OCI-LY7 (cell line): ENCODE results near the gene AOPEP. TPM values are rescaled to one million over a fixed set of nuclear protein-coding genes. Genes with fewer than 3 reads are reported as not detected.

Source experiments
- BruUV-seq: library from RNA; stranded (reverse); fragments of 400-500 nt; replicated peaks from 2 replicates; lab custom pipeline; 2021; lab: Mats Ljungman, UMichigan
- CTCF ChIA-PET: fragments of 300-600 bp; sonication (Branson Sonifier 250); formaldehyde crosslinking; loops from one replicate; lab custom pipeline; 2022; ENCODE audit warnings: antibody characterized with exemption; ENCODE audit not compliant: unreplicated experiment; lab: Charles Lee
- POLR2A ChIA-PET: fragments of 300-600 bp; sonication (Branson Sonifier 250); formaldehyde crosslinking; loops from one replicate; lab custom pipeline; 2022; ENCODE audit warnings: antibody characterized with exemption; lab: Charles Lee
- DNase-seq: peaks from one replicate; pipeline ENCODE4 v3.0.0-alpha.2; 2015; ENCODE audit warnings: low spot score
- H2AFZ ChIP-seq: fragments of 200-600 bp; sonication (generic), shearing (Covaris generic); 2 replicates; pipeline ENCODE4 v1.6.1; 2014; ENCODE audit warnings: mild to moderate bottlenecking, antibody characterized with exemption, low read length, moderate library complexity
- H3K27ac ChIP-seq: fragments of 200-600 bp; sonication (generic); 2 replicates; pipeline ENCODE4 v1.5.1; 2014; ENCODE audit warnings: mixed run types, low read depth, mild to moderate bottlenecking, moderate library complexity, low read length, inconsistent platforms; ENCODE audit not compliant: poor library complexity, severe bottlenecking
- H3K36me3 ChIP-seq: fragments of 200-600 bp; sonication (generic); 2 replicates; pipeline ENCODE4 v1.6.1; 2014; ENCODE audit warnings: mild to moderate bottlenecking, antibody characterized with exemption, low read length, moderate library complexity, mixed read lengths; ENCODE audit not compliant: insufficient read depth
- H3K4me1 ChIP-seq: fragments of 200-600 bp; sonication (generic); 2 replicates; pipeline ENCODE4 v1.5.1; 2014; ENCODE audit warnings: mild to moderate bottlenecking, low read length; ENCODE audit not compliant: insufficient read depth, poor library complexity, severe bottlenecking
- H3K4me2 ChIP-seq: fragments of 200-600 bp; sonication (generic); 2 replicates; pipeline ENCODE4 v1.6.1; 2014; ENCODE audit warnings: mild to moderate bottlenecking, low read length
- H3K4me3 ChIP-seq: fragments of 200-600 bp; sonication (generic); 2 replicates; pipeline ENCODE4 v1.5.1; 2014; ENCODE audit warnings: mild to moderate bottlenecking, low read depth, low read length; ENCODE audit not compliant: poor library complexity, severe bottlenecking
- H3K79me2 ChIP-seq: fragments of 200-600 bp; sonication (generic); 2 replicates; pipeline ENCODE4 v1.6.1; 2016; ENCODE audit warnings: low read depth, mild to moderate bottlenecking, low read length, moderate library complexity, mixed read lengths; ENCODE audit not compliant: insufficient read depth
- H3K9me2 ChIP-seq: fragments of 200-600 bp; sonication (generic); 2 replicates; pipeline ENCODE4 v1.6.1; 2016; ENCODE audit warnings: mild to moderate bottlenecking, low read length, mixed read lengths; ENCODE audit not compliant: insufficient read depth
- H3K9me3 ChIP-seq: fragments of 200-600 bp; sonication (generic); 2 replicates; pipeline ENCODE4 v1.6.1; 2014; ENCODE audit warnings: mild to moderate bottlenecking, mixed run types, low read length, mixed read lengths
- H4K20me1 ChIP-seq: fragments of 200-600 bp; sonication (generic); 2 replicates; pipeline ENCODE4 v1.6.1; 2014; ENCODE audit warnings: mild to moderate bottlenecking, antibody characterized with exemption, low read length, moderate library complexity, mixed read lengths; ENCODE audit not compliant: insufficient read depth
- EZH2phosphoT487 ChIP-seq: fragments of 200-600 bp; sonication (generic); IDR thresholded peaks from 2 replicates; pipeline ENCODE4 v1.6.1; 2018; ENCODE audit warnings: low read depth, borderline replicate concordance, mild to moderate bottlenecking, mixed run types, antibody characterized with exemption, low read length, moderate library complexity, mixed read lengths
- intact Hi-C: fragments of 100-400 bp; cut with micrococcal nuclease; formaldehyde crosslinking; loops from one replicate; pipeline ENCODE4 v1.10.0; 2022; ENCODE audit not compliant: unreplicated experiment
- total RNA-seq, 2 experiments: library from RNA; depleted of rRNA in 1 of 2; stranded (reverse); fragments of >200 nt in 1 of 2; shearing (Covaris generic) in 1 of 2; gene quantifications; 2 replicates each; pipeline ENCODE4 v1.2.3, GENCODE V29; 2014 to 2022
- TF ChIP-seq, protein P1 (sequence below): fragments of 200-600 bp; sonication (generic); conservative IDR thresholded peaks from 2 replicates; pipeline ENCODE4 v1.5.1; 2014; ENCODE audit warnings: mild to moderate bottlenecking, antibody characterized with exemption, low read length, moderate library complexity, mixed read lengths

The AOPEP gene
- total RNA-seq, 2 experiments from 2014 or later = 17.3 to 24.3 TPM

DNA sequence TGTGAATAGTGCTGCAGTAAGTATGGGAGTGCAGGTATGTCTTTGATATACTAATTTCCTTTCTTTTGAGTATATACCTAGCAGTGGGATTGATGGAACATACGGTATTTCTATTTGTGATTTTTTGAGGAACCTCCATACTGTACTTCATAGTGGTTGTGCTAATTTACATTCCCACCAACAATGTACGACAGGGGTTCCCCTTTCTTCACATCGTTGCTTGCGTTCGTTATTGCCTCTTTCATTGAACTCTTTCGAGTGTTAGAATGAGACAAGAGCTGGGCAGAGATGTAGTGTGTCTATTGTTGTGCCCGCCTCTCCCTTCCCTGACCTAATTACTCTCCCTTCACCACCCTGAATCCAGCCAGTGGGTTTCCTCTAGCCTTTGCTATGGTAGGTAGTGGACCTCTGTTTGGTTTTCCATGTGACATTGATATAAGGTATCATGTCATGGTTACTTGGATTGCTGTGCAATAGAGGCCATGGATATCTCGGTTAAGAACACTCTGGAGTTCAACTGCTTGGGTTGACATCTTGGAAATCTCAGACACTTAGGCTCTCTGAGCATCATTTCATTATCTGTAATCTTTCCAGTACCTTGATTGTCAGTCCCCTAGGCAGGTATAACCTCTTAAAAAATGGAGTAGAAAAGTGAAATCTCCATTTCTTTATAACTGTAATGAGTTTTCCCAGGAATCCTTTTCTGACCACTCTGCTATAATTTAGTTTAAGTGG lies 19.5 kb downstream of the AOPEP start:
- no peak for DNase-seq
- TF ChIP-seq, protein P1, sequence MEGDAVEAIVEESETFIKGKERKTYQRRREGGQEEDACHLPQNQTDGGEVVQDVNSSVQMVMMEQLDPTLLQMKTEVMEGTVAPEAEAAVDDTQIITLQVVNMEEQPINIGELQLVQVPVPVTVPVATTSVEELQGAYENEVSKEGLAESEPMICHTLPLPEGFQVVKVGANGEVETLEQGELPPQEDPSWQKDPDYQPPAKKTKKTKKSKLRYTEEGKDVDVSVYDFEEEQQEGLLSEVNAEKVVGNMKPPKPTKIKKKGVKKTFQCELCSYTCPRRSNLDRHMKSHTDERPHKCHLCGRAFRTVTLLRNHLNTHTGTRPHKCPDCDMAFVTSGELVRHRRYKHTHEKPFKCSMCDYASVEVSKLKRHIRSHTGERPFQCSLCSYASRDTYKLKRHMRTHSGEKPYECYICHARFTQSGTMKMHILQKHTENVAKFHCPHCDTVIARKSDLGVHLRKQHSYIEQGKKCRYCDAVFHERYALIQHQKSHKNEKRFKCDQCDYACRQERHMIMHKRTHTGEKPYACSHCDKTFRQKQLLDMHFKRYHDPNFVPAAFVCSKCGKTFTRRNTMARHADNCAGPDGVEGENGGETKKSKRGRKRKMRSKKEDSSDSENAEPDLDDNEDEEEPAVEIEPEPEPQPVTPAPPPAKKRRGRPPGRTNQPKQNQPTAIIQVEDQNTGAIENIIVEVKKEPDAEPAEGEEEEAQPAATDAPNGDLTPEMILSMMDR = no peak
- no peak for TF ChIP-seq EZH2phosphoT487
- ChIA-PET CTCF (no interaction called here), POLR2A (no interaction called here)
- Histone ChIP-seq H3K4me2 (no peak overlapping the region), H2AFZ (no peak overlapping the region), H4K20me1 (no peaks in the 10 kb centered on the region), H3K27ac (no peak overlapping the region), H3K4me1 (no peaks in the 10 kb centered on the region), H3K79me2 (no peaks in the 10 kb centered on the region), H3K9me2 (no peaks in the 10 kb centered on the region), H3K36me3 (peaks cover 18% of the 10 kb centered on the region), H3K9me3 (peaks cover 17% of the 10 kb centered on the region), H3K4me3 (no peak overlapping the region)
- intact Hi-C loops = no loop called here
- no TSS peak for BruUV-seq

DNA sequence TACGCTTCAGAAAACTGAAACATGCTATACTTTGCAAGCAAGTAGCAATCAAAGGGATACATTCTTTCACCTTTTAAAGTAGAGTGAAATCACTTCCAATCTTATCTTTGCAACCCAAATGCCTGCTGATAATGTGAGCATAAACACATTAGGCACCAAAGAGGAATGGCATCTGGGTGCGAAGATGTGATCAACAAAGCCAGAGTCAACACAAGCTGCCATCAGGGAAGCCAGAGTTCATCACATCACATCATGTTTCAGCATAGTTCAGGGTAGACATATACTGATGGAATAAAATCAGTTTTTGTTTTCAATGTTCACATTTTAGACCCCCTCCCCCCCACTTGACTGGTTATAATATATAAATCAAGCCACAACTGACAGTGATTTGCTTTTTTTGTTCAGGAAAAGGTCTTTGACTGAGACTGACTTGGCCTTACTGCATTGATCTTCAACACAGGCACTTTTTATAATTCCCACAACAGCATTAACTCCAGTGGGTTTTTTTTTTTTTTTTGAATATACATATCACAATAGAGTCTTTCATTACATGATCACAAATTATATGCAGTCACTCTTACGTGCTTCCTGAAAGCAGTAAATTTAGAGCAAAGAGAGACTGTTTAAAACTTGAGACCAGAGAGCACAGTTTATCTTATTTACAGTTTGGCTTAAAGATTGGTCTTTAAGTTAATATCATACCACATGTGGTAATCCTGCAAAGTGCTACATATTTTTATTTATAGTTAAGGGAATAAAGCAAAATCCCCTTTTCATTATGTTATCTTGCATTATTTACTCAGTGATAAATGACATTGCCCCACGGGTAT lies 20.3 kb downstream of the AOPEP start:
- H3K9me2 ChIP-seq = no peaks in the 10 kb centered on the region
- POLR2A ChIA-PET = interaction anchor here (0.7 to 0.9 kb wide), 2 partner anchors 14 to 18 kb away, joined by 3 read pairs; no protein-coding TSS in a partner anchor
- TF ChIP-seq EZH2phosphoT487 = no peak
- TF ChIP-seq, protein P1 = no peak
- no peaks in the 10 kb centered on the region for H3K4me1 ChIP-seq
- no peak overlapping the region for H3K4me3 ChIP-seq
- BruUV-seq = no TSS peak
- CTCF ChIA-PET = no interaction called here
- intact Hi-C loops = no loop called here
- H3K9me3 ChIP-seq = peaks cover 17% of the 10 kb centered on the region
- H3K79me2 ChIP-seq = no peaks in the 10 kb centered on the region
- H4K20me1 ChIP-seq = no peaks in the 10 kb centered on the region
- DNase-seq = no peak
- no peak overlapping the region for H3K4me2 ChIP-seq
- H2AFZ ChIP-seq = no peak overlapping the region
- peaks cover 18% of the 10 kb centered on the region for H3K36me3 ChIP-seq
- H3K27ac ChIP-seq = no peak overlapping the region
